ENCODE results near the gene TMED10.

Gene TMED10

DNA sequence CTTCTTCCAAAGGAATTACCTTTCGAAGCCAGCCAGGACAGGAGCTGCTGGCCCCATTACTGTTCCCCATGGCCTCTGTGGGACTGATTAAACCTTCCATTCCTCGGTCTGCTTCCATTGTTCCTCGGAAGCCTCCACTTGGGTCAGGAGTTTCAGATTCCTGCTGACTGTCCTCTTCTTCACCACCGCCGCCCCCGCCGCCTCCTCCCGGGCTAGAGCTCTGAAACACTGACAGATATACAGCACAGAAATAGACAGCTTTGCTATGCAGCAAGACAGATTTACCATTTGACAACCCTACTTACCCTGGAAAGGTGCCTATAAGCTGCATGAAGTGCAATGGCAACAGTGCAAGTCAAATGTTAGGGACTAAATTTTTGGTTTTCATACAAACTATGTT lies 85.2 kb downstream of the TMED10 start:
- TF ChIP-seq, protein P1, sequence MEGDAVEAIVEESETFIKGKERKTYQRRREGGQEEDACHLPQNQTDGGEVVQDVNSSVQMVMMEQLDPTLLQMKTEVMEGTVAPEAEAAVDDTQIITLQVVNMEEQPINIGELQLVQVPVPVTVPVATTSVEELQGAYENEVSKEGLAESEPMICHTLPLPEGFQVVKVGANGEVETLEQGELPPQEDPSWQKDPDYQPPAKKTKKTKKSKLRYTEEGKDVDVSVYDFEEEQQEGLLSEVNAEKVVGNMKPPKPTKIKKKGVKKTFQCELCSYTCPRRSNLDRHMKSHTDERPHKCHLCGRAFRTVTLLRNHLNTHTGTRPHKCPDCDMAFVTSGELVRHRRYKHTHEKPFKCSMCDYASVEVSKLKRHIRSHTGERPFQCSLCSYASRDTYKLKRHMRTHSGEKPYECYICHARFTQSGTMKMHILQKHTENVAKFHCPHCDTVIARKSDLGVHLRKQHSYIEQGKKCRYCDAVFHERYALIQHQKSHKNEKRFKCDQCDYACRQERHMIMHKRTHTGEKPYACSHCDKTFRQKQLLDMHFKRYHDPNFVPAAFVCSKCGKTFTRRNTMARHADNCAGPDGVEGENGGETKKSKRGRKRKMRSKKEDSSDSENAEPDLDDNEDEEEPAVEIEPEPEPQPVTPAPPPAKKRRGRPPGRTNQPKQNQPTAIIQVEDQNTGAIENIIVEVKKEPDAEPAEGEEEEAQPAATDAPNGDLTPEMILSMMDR (IDR thresholded peaks at IDR 0.05; ENCODE audit: low read depth, low read length), result no peak
- no peak for TF ChIP-seq EZH2phosphoT487 (IDR thresholded peaks at IDR 0.05; ENCODE audit: low read depth)
- H3K4me1 ChIP-seq (ENCODE audit: low read length), result no peaks in the 10 kb centered on the region
- H3K9ac ChIP-seq (ENCODE audit: low read length), result no peak overlapping the region
- H3K27me3 ChIP-seq (ENCODE audit: low read depth, low read length), result no peaks in the 10 kb centered on the region
- no peaks in the 10 kb centered on the region for H3K9me3 ChIP-seq (ENCODE audit: insufficient read depth, low read length)
- H2AFZ ChIP-seq (ENCODE audit: low read depth, low read length), result no peak overlapping the region
- peaks cover 56% of the 10 kb centered on the region for H3K36me3 ChIP-seq (replicated peaks; ENCODE audit: low read depth, low read length)
- no peak overlapping the region for H3K4me2 ChIP-seq (ENCODE audit: low read length)
- no peak overlapping the region for H3K27ac ChIP-seq (ENCODE audit: low read length)
- H4K20me1 ChIP-seq (ENCODE audit: insufficient read depth, low read length), result no peaks in the 10 kb centered on the region
- no peaks in the 10 kb centered on the region for H3K79me2 ChIP-seq (ENCODE audit: low read length)
- H3K4me3 ChIP-seq (ENCODE audit: low read length), result no peak overlapping the region

GRCh38 chr14:75090353-75090752 lies 86.1 kb downstream of the TMED10 start:
- Histone ChIP-seq H3K27me3 (ENCODE audit: low read depth, low read length) (no peaks in the 10 kb centered on the region), H3K4me1 (ENCODE audit: low read length) (no peaks in the 10 kb centered on the region), H3K9me3 (ENCODE audit: insufficient read depth, low read length) (no peaks in the 10 kb centered on the region), H4K20me1 (ENCODE audit: insufficient read depth, low read length) (no peaks in the 10 kb centered on the region), H3K4me2 (ENCODE audit: low read length) (no peak overlapping the region), H3K79me2 (ENCODE audit: low read length) (no peaks in the 10 kb centered on the region), H2AFZ (ENCODE audit: low read depth, low read length) (no peak overlapping the region), H3K27ac (ENCODE audit: low read length) (no peak overlapping the region), H3K9ac (ENCODE audit: low read length) (no peak overlapping the region), H3K36me3 (replicated peaks; ENCODE audit: low read depth, low read length) (peaks cover 52% of the 10 kb centered on the region), H3K4me3 (ENCODE audit: low read length) (no peak overlapping the region)
- no peak for TF ChIP-seq EZH2phosphoT487 (IDR thresholded peaks at IDR 0.05; ENCODE audit: low read depth)
- TF ChIP-seq, protein P1 (IDR thresholded peaks at IDR 0.05; ENCODE audit: low read depth, low read length), result no peak

DNA sequence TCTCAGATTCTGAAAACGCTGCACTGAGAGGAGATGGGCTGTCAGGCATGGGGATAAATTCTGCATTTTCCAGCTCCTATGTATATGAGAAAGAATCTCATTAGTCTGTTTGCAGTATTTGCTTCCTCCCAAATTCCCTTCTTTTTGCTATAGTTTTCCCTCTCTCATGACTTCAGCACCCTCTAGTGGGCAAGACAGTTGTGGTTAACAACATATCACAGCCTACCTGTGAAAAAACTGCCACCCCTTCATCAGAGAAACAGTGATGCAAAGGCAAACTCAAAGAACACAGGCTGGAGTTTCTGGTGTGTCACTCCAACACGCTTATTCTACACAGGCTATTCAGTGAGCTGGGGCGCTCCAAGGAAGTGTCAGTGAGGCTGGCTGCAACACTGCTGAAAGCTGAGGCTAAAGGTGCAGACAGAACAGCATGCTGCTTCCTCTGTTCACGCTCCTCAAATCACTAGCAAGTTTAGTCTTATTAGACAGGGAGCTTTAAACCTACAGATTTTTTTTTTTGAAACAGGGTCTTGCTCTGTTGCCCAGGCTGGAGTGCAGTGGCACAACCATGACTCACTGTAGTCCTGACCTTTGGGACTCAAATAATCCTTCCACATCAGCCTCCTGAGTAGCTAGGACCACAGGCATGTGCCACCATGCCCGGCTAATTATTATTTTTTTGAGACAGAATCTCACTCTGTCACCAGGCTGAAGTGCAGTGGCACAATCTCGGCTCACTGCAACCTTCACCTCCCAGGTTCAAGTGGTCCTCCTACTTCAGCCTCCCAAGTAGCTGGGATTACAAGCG lies 87.6 kb downstream of the TMED10 start:
- H3K9ac ChIP-seq (ENCODE audit: low read length), result no peak overlapping the region
- H3K4me1 ChIP-seq (ENCODE audit: low read length), result no peaks in the 10 kb centered on the region
- H3K4me3 ChIP-seq (ENCODE audit: low read length), result no peak overlapping the region
- no peak overlapping the region for H3K4me2 ChIP-seq (ENCODE audit: low read length)
- H3K27ac ChIP-seq (ENCODE audit: low read length), result no peak overlapping the region
- H3K79me2 ChIP-seq (ENCODE audit: low read length), result no peaks in the 10 kb centered on the region
- peaks cover 49% of the 10 kb centered on the region for H3K36me3 ChIP-seq (replicated peaks; ENCODE audit: low read depth, low read length)
- no peaks in the 10 kb centered on the region for H3K27me3 ChIP-seq (ENCODE audit: low read depth, low read length)
- TF ChIP-seq, protein P1 (IDR thresholded peaks at IDR 0.05; ENCODE audit: low read depth, low read length), result peak; percentile 79
- no peak for TF ChIP-seq EZH2phosphoT487 (IDR thresholded peaks at IDR 0.05; ENCODE audit: low read depth)
- H4K20me1 ChIP-seq (ENCODE audit: insufficient read depth, low read length), result no peaks in the 10 kb centered on the region
- H3K9me3 ChIP-seq (ENCODE audit: insufficient read depth, low read length), result no peaks in the 10 kb centered on the region
- H2AFZ ChIP-seq (ENCODE audit: low read depth, low read length), result no peak overlapping the region

- Histone ChIP-seq H3K79me2 (ENCODE audit: low read length) (no peaks in the 10 kb centered on the region), H3K36me3 (replicated peaks; ENCODE audit: low read depth, low read length) (peaks cover 51% of the 10 kb centered on the region), H3K27ac (ENCODE audit: low read length) (no peak overlapping the region), H4K20me1 (ENCODE audit: insufficient read depth, low read length) (no peaks in the 10 kb centered on the region), H3K9me3 (ENCODE audit: insufficient read depth, low read length) (no peaks in the 10 kb centered on the region), H3K4me3 (ENCODE audit: low read length) (no peak overlapping the region), H3K4me1 (ENCODE audit: low read length) (no peaks in the 10 kb centered on the region), H2AFZ (ENCODE audit: low read depth, low read length) (no peak overlapping the region), H3K27me3 (ENCODE audit: low read depth, low read length) (no peaks in the 10 kb centered on the region), H3K9ac (ENCODE audit: low read length) (no peak overlapping the region), H3K4me2 (ENCODE audit: low read length) (no peak overlapping the region)
- TF ChIP-seq EZH2phosphoT487 (IDR thresholded peaks at IDR 0.05; ENCODE audit: low read depth), result no peak
Measured at GRCh38 chr14:75088153-75088552, 88.3 kb downstream of the TMED10 start.

All from OCI-LY3 (cell line).